T-helper 17 cell (primary cell): ENCODE results near the gene CHN2. TPM values are rescaled to one million over a fixed set of nuclear protein-coding genes. Genes with fewer than 3 reads are reported as not detected.

Source experiments
- ATAC-seq: fragments of 150-1000 bp; cut with Tn5 transposase; 2 replicates; pipeline ENCODE4 v1.10.0; 2021; ENCODE audit warnings: mild to moderate bottlenecking, moderate library complexity
- DNase-seq, 3 donors: peaks; one replicate each; pipeline versions ENCODE4 v3.0.0 to v3.0.0-alpha.2; 2020 to 2021
- H3K9me3 ChIP-seq: one replicate; pipeline ENCODE4 v1.7.0; 2013; ENCODE audit warnings: low read length, mild to moderate bottlenecking; ENCODE audit not compliant: control insufficient read depth, poor library complexity, severe bottlenecking
- H3K27ac Mint-ChIP-seq: one replicate; pipeline ENCODE4 v1.8.0; 2022; ENCODE audit warnings: mild to moderate bottlenecking, moderate library complexity, mixed read lengths
- H3K27me3 Mint-ChIP-seq: one replicate; pipeline ENCODE4 v1.8.0; 2022; ENCODE audit warnings: mixed read lengths
- H3K36me3 Mint-ChIP-seq: one replicate; pipeline ENCODE4 v1.8.0; 2022; ENCODE audit warnings: low read depth, mixed read lengths
- H3K4me1 Mint-ChIP-seq: one replicate; pipeline ENCODE4 v1.8.0; 2022; ENCODE audit warnings: mild to moderate bottlenecking, mixed read lengths
- H3K4me3 Mint-ChIP-seq: one replicate; pipeline ENCODE4 v1.8.0; 2022; ENCODE audit warnings: mild to moderate bottlenecking, moderate library complexity, mixed read lengths
- total RNA-seq, 4 donors: library from RNA in 2 of 4; stranded (reverse) in 2 of 4; gene quantifications; one replicate each; pipeline ENCODE4 v1.2.3 and lab custom pipeline; 2022 to 2026

Gene CHN2
- total RNA-seq, 2 donors from 2014 or later: 3.8 to 4.0 TPM

- peaks cover 5% of the 10 kb centered on the region for H3K27me3 Mint-ChIP-seq
- no peak overlapping the region for H3K4me3 Mint-ChIP-seq
- no peak for DNase-seq
- H3K36me3 Mint-ChIP-seq: no peaks in the 10 kb centered on the region
- H3K27ac Mint-ChIP-seq: no peak overlapping the region
- H3K9me3 ChIP-seq: no peaks in the 10 kb centered on the region
- ATAC-seq: no peak
- no peaks in the 10 kb centered on the region for H3K4me1 Mint-ChIP-seq
Measured at GRCh38 chr7:29424295-29424983, 229.9 kb downstream of the CHN2 start.

DNA sequence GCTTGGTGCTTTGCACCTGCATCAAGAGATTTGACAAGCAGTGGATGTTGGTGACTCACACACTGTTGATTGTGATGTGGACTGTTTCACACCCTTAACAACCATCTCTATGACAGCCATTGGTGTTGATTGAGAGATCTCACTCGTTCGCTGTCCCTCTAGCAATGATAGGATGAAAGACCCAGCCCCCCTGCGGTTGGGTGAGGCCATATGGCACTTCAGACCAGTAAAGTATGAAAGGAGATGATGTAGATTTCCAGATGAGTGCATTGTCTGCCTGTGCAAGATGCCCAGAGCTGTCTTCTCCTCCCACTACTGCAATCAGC is 230.4 kb downstream of the CHN2 start:
- Mint-ChIP-seq H3K27me3 (peaks cover 5% of the 10 kb centered on the region), H3K27ac (peak overlapping the region; percentile 27), H3K4me3 (no peak overlapping the region), H3K36me3 (no peaks in the 10 kb centered on the region), H3K4me1 (no peaks in the 10 kb centered on the region)
- H3K9me3 ChIP-seq: no peaks in the 10 kb centered on the region
- ATAC-seq (no peak), DNase-seq (no peak)

DNA sequence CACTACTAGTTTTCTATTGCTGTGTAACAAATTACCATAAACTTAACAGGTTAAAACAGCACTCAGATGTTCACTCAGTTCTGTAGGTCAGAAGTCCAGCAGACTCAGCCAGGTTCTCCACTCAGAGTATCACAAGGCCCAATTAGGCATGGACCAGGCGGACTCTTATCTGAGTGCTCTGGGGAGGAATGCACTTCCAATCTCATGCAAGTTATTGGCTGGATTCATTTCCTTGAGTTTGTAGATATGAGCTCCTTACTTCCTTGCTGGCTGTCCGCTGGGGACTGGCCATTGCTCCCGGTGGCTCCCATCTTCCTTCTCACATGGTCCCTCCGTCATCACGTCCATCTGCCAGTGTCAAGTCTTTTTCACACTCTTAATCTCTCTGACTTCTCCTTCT is 232.0 kb downstream of the CHN2 start:
- no peaks in the 10 kb centered on the region for H3K9me3 ChIP-seq
- Mint-ChIP-seq H3K4me3 (no peak overlapping the region), H3K27ac (no peak overlapping the region), H3K4me1 (no peaks in the 10 kb centered on the region), H3K36me3 (no peaks in the 10 kb centered on the region), H3K27me3 (peaks cover 5% of the 10 kb centered on the region)
- ATAC-seq (no peak), DNase-seq (no peak)

DNA sequence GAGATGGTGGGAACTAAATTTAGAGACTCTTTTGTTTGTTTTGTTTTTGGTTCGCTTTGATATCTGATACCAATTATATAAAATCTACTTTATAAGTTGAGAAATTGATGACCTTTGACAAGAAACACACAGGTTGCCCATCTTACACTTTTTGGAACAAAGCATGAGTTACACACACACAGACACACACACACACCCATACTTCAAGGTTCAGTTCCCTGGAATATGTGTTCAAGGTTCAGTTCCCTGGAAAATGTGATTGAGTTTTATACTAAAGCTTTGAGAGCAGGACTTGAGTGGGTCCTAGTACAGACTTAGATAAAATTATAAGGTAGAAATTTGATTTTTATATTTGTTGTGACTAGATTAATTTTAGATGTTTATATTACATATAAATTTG is 234.8 kb downstream of the CHN2 start:
- H3K27ac Mint-ChIP-seq: no peak overlapping the region
- H3K27me3 Mint-ChIP-seq: peaks cover 11% of the 10 kb centered on the region
- no peaks in the 10 kb centered on the region for H3K9me3 ChIP-seq
- H3K4me1 Mint-ChIP-seq: no peaks in the 10 kb centered on the region
- DNase-seq: no peak
- no peak for ATAC-seq
- no peak overlapping the region for H3K4me3 Mint-ChIP-seq
- H3K36me3 Mint-ChIP-seq: no peaks in the 10 kb centered on the region

GRCh38 chr7:29430279-29430949 is 235.8 kb downstream of the CHN2 start:
- ATAC-seq (no peak), DNase-seq (no peak)
- Mint-ChIP-seq H3K36me3 (no peaks in the 10 kb centered on the region), H3K27me3 (peaks cover 18% of the 10 kb centered on the region), H3K4me1 (no peaks in the 10 kb centered on the region), H3K27ac (no peak overlapping the region), H3K4me3 (no peak overlapping the region)
- H3K9me3 ChIP-seq: no peaks in the 10 kb centered on the region

DNA sequence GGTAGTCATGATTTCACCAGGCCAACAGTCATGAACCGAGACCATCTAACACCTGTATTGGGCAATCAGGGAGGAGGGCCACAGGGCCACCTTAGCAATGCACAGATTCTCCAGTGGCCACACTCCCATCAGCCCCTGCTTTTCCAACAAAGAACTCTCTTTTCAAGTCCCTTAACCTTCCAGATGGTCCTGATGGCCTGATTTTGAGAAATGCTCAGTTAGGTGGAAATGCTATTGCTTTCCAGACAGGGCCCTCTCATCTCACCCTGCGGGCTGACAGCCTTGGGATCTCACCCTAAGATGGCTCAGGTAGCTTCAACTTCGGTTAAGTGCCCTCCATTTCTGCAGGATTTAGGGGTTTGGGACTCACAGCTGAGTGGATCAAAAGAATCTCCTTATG is 237.1 kb downstream of the CHN2 start:
- H3K9me3 ChIP-seq: no peaks in the 10 kb centered on the region
- Mint-ChIP-seq H3K27me3 (peaks cover 18% of the 10 kb centered on the region), H3K4me3 (no peak overlapping the region), H3K27ac (no peak overlapping the region), H3K4me1 (no peaks in the 10 kb centered on the region), H3K36me3 (no peaks in the 10 kb centered on the region)
- ATAC-seq: no peak
- no peak for DNase-seq

- Mint-ChIP-seq H3K27me3 (peaks cover 18% of the 10 kb centered on the region), H3K27ac (no peak overlapping the region), H3K4me1 (no peaks in the 10 kb centered on the region), H3K4me3 (no peak overlapping the region), H3K36me3 (no peaks in the 10 kb centered on the region)
- ATAC-seq (no peak), DNase-seq (no peak)
- H3K9me3 ChIP-seq: no peaks in the 10 kb centered on the region
Measured at GRCh38 chr7:29432721-29433120, 238.1 kb downstream of the CHN2 start.

GRCh38 chr7:29434380-29434768 is 239.8 kb downstream of the CHN2 start:
- no peak overlapping the region for H3K27ac Mint-ChIP-seq
- H3K4me1 Mint-ChIP-seq: no peaks in the 10 kb centered on the region
- H3K36me3 Mint-ChIP-seq: no peaks in the 10 kb centered on the region
- no peaks in the 10 kb centered on the region for H3K9me3 ChIP-seq
- H3K4me3 Mint-ChIP-seq: no peak overlapping the region
- DNase-seq: no peak
- H3K27me3 Mint-ChIP-seq: peaks cover 18% of the 10 kb centered on the region
- ATAC-seq: no peak

GRCh38 chr7:29435167-29435566 is 240.6 kb downstream of the CHN2 start:
- Mint-ChIP-seq H3K4me1 (no peaks in the 10 kb centered on the region), H3K27ac (no peak overlapping the region), H3K4me3 (no peak overlapping the region), H3K36me3 (no peaks in the 10 kb centered on the region), H3K27me3 (peaks cover 18% of the 10 kb centered on the region)
- ATAC-seq (no peak), DNase-seq (no peak)
- no peaks in the 10 kb centered on the region for H3K9me3 ChIP-seq

DNA sequence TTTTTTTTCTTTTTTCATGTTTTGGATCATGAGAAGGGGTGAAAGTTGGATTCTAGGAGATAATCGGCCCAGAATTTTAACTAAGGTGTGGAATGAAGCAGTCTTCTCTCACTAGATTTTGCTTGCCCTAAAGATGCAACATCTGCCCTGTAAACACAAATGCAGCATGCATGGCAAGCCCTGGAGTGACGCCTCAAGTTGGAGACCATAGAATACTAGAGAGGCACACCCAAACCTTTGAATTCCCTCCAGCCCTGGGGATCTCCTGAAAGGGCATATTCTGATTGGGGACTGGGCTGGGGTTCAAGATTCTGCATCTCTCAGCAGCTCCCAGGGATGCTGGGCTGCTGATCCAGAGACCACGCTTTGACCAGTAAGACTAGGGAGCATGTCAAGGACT is 241.3 kb downstream of the CHN2 start:
- H3K9me3 ChIP-seq: no peaks in the 10 kb centered on the region
- peaks cover 18% of the 10 kb centered on the region for H3K27me3 Mint-ChIP-seq
- DNase-seq (no peak), ATAC-seq (no peak)
- no peaks in the 10 kb centered on the region for H3K36me3 Mint-ChIP-seq
- no peaks in the 10 kb centered on the region for H3K4me1 Mint-ChIP-seq
- no peak overlapping the region for H3K27ac Mint-ChIP-seq
- H3K4me3 Mint-ChIP-seq: no peak overlapping the region

- no peak for ATAC-seq
- Mint-ChIP-seq H3K36me3 (no peaks in the 10 kb centered on the region), H3K27ac (no peak overlapping the region), H3K4me1 (no peaks in the 10 kb centered on the region), H3K4me3 (no peak overlapping the region), H3K27me3 (peaks cover 9% of the 10 kb centered on the region)
- no peak for DNase-seq
- no peaks in the 10 kb centered on the region for H3K9me3 ChIP-seq
Measured at GRCh38 chr7:29442146-29442545, 247.6 kb downstream of the CHN2 start.

GRCh38 chr7:29443552-29443951 is 249.0 kb downstream of the CHN2 start:
- no peak for DNase-seq
- no peaks in the 10 kb centered on the region for H3K9me3 ChIP-seq
- Mint-ChIP-seq H3K4me3 (no peak overlapping the region), H3K27ac (no peak overlapping the region), H3K4me1 (no peaks in the 10 kb centered on the region), H3K27me3 (peaks cover 11% of the 10 kb centered on the region), H3K36me3 (no peaks in the 10 kb centered on the region)
- no peak for ATAC-seq

DNA sequence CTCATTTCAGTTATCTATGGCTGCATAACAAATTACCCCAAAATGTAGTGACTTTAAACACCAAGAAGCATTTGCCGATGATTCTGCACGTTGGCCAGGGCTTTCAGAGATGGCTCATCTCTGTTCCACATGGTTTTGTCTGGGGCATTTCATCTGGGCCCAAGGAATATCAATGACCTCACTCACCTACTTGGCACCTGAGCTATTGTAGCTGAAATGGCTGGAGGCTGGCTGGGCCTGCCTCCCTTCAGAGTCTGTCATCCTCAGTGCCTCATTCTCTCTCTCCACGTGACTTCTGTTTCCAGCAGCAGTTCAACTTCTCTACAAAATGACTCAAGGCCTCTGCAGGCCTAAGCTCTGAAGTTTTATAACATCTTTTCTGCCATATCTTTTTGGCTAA is 249.7 kb downstream of the CHN2 start:
- Mint-ChIP-seq H3K27ac (no peak overlapping the region), H3K36me3 (no peaks in the 10 kb centered on the region)
- H3K9me3 ChIP-seq: no peaks in the 10 kb centered on the region

DNA sequence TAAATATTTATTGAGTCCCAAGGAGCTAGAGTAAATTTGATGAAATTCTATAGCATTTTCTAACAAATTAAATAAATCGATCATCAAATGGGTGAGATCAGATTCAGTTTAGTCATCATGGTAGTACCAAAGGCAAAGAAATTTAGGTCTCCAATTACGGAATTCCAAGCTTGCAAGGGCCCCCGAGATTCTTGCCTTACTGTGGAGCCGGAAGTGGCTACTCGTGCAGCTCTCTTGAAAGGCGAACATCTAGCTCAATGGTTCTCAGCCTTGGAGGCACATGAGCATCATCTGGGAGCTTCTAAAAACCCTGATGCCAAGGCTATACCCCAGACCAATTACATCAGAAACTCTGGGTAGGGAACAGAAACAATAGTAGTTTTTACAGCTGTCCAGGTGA is 251.2 kb downstream of the CHN2 start:
- H3K9me3 ChIP-seq: no peaks in the 10 kb centered on the region
- DNase-seq (no peak), ATAC-seq (no peak)
- Mint-ChIP-seq H3K27ac (no peak overlapping the region), H3K4me3 (no peak overlapping the region), H3K36me3 (no peaks in the 10 kb centered on the region), H3K27me3 (peaks cover 15% of the 10 kb centered on the region), H3K4me1 (no peaks in the 10 kb centered on the region)

More for the DNA sequence above, 249.7 kb downstream of the CHN2 start:
- no peak overlapping the region for H3K4me3 Mint-ChIP-seq
- H3K27me3 Mint-ChIP-seq: peaks cover 11% of the 10 kb centered on the region
- no peak for ATAC-seq
- H3K4me1 Mint-ChIP-seq: no peaks in the 10 kb centered on the region
- no peak for DNase-seq
